A549 treated with RU486 at 1 μM for 4 hours (cell line): ENCODE data around the gene UBR7. TPM values are rescaled to one million over a fixed set of nuclear protein-coding genes. Genes with fewer than 3 reads are reported as not detected.

Experiments
- total RNA-seq: library from RNA; stranded (reverse); fragments of 200-300 nt; extraction: Qiagen RNA extraction; gene quantifications from 5 replicates; pipeline ENCODE4 v1.2.3, GENCODE V29; 2022; ENCODE audit warnings: low read depth

Gene UBR7, protein sequence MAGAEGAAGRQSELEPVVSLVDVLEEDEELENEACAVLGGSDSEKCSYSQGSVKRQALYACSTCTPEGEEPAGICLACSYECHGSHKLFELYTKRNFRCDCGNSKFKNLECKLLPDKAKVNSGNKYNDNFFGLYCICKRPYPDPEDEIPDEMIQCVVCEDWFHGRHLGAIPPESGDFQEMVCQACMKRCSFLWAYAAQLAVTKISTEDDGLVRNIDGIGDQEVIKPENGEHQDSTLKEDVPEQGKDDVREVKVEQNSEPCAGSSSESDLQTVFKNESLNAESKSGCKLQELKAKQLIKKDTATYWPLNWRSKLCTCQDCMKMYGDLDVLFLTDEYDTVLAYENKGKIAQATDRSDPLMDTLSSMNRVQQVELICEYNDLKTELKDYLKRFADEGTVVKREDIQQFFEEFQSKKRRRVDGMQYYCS
- 22.3 to 32.8 TPM (median 26.9 TPM) in 5 replicates for total RNA-seq

DNA sequence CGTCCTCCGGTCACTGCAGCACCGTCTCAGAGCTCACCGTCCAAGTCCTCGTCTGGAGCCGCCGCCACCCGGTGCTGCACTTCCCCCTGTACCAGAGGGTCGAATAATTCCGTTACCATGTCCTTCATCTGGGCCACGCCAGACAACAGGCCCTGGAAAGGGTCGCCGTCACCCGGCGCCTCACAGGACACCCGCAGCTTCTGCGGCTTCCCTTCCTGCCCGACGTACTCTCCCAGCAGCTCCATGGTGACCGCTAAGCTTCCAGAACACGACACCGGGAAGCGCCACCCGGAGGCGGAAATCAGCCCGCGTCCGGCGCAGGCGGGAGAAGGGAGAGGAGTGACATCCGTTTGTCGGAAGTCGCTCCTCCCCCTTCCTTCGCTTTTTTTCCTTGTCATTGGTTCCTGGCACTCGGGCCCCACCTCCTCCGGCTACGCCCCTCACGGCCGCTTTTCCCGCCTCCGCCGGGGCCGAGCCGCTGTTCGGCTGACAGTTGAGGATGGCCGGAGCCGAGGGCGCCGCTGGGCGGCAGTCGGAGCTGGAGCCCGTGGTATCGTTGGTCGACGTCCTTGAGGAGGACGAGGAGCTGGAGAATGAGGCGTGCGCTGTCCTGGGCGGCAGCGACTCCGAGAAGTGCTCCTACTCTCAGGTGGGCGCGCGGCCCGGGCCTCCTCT, at the start of gene UBR7, which contains the start of gene GON7:
Gene UBR7, plus strand, starts transcription at position 464 of the 675 bp plus-strand sequence. Its CDS starts 36 bp downstream, at position 500.
Gene GON7, minus strand, starts transcription at position 273 of the 675 bp plus-strand sequence. Its CDS starts 28 bp downstream, at position 245.

DNA sequence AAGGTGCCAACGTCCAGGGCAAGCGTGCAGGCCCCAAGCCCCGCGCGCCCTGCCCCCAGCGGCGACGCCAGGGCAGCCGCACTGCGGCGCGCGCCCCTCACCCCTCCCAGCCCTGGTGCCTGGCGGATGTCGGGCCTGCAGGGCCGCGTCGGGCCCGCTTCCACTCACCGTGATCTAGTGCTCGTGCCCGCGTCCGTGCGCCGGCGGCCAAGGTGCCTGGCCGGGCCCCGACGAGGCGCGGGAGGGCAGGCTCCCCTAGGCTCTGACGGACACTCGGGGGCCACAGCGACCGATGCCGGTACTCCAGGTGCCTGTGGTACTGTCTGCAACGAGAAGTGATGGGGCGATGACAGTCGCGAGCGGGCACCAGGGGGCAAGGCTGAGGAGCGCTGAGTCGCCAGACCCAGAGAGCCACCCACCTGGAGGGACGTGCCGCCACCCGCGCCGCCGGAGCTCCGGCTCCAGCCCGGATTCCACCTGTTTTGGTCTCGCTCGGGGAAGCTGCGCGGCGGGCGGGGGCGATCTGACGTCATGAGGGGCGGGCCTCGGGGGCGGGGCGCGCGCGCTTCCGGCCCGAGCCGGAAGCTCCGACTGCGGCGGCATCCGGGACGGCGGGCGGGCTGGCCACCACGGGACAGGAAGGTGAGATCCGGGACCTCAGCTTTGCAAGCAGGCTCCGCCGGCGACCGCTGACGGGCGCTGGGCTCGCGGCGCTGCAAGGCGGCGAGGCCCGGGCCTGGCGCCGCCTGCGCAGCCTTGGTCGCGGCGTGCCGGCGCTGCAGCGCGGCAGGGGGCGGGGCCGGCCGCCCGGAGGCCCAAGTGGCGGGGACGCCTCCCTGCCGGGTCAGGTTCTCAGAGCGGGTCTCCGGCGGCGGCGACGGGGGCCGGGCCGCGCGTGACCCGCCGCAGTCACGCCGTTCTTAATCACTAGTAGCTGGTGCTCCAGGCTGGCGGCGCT, 22.4 kb upstream of the UBR7 start, which contains the start of the genes LYSET and MOAP1:
Gene LYSET, plus strand, starts transcription at position 927 of the 958 bp plus-strand sequence. CDS start 89 bp downstream, outside the sequence.
Gene MOAP1, minus strand, starts transcription at position 507 of the 958 bp plus-strand sequence. CDS start 655 bp downstream, outside the sequence.

Other genes starting within 250 kb of the UBR7 start
- gene ITPK1, start 91.3 kb upstream of the UBR7 start, total RNA-seq: 41.0 to 53.7 TPM (median 48.2 TPM) in 5 replicates
- 11.3 to 16.2 TPM (median 14.4 TPM) in 5 replicates for gene MOAP1, start 22.4 kb upstream of the UBR7 start, total RNA-seq
- gene LYSET, start 21.9 kb upstream of the UBR7 start, total RNA-seq: 29.3 to 40.6 TPM (median 37.2 TPM) in 5 replicates
- 10.4 to 16.2 TPM (median 15.7 TPM) in 5 replicates for gene GON7, start 191 bp upstream of the UBR7 start, total RNA-seq
- gene BTBD7, start 125.8 kb downstream of the UBR7 start, total RNA-seq: 7.6 to 12.6 TPM (median 12.4 TPM) in 5 replicates
- not detected in 5 replicates for gene COX8C, start 139.9 kb downstream of the UBR7 start, total RNA-seq
- gene UNC79, start 223.7 kb downstream of the UBR7 start, total RNA-seq: 0.02 to 0.03 TPM in 2 of 5 replicates, not detected in the others